Esophagus muscularis mucosa (tissue), 3 donors: ENCODE measurements around the gene LENG1.

Experiments used
- POLR2A ChIP-seq: fragments of 450-650 bp; IDR thresholded peaks from one replicate; pipeline ENCODE4 v1.6.1; 2017; ENCODE audit warnings: antibody characterized with exemption, moderate library complexity, mild to moderate bottlenecking, low read depth
- POLR2AphosphoS5 ChIP-seq, 2 donors: sonication (generic); formaldehyde crosslinking; IDR thresholded peaks; one replicate each; pipeline ENCODE4 v1.6.1; 2017; ENCODE audit warnings: antibody characterized with exemption in 2 of 2
- TF ChIP-seq, protein P1 (sequence below), 3 experiments: fragments of 200-600 bp in 2 of 3; fragments of 450-650 bp in 1 of 3; sonication (generic) in 2 of 3; IDR thresholded peaks; one replicate each; pipeline ENCODE4 v1.5.1; 2017 to 2019; ENCODE audit warnings: antibody characterized with exemption in 3 of 3, mild to moderate bottlenecking in 2 of 3, moderate library complexity in 1 of 3

DNA sequence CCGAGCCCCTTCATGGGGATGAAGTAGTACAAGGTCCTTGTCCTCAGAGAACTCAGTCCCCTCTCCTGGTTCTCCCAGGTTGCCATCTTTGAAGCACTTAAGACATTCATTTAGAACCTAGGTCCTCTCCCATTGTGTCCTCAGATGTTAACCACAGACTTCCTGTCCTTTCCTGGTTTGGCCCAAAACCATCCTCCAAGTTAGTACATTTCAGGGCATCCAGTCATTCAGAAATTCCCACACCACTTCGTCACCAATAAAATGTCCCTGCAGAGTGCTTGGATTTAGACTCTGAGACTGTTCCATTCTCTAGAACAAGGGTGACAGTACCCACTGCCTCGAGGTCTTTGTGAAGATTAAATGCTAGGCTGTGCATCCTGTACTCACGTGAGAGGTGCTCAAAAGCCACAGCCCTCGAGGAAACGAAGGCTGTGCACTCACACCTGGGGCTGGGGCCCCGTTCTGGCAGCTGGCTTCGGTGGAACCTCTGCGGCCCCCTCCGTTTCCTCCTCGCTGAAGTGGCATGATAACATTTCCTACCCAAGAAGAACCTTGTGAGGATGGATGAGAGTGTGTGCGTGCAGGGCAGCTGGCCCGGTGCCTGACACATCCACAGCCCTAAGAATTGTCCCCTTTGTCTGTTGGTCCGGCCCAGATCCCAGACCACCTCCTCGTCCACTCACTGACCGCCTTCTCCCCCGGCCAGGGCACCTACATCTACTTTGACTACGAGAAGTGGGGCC lies 4.7 kb downstream of the LENG1 start:
- TF ChIP-seq, protein P1, sequence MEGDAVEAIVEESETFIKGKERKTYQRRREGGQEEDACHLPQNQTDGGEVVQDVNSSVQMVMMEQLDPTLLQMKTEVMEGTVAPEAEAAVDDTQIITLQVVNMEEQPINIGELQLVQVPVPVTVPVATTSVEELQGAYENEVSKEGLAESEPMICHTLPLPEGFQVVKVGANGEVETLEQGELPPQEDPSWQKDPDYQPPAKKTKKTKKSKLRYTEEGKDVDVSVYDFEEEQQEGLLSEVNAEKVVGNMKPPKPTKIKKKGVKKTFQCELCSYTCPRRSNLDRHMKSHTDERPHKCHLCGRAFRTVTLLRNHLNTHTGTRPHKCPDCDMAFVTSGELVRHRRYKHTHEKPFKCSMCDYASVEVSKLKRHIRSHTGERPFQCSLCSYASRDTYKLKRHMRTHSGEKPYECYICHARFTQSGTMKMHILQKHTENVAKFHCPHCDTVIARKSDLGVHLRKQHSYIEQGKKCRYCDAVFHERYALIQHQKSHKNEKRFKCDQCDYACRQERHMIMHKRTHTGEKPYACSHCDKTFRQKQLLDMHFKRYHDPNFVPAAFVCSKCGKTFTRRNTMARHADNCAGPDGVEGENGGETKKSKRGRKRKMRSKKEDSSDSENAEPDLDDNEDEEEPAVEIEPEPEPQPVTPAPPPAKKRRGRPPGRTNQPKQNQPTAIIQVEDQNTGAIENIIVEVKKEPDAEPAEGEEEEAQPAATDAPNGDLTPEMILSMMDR (IDR thresholded peaks at IDR 0.05), result no peak
- TF ChIP-seq POLR2AphosphoS5 (IDR thresholded peaks at IDR 0.05) (no peak), POLR2A (no peak)
